K562 (cell line): ENCODE measurements around the gene IFI27L2. TPM values are rescaled to one million over a fixed set of nuclear protein-coding genes. Genes with fewer than 3 reads are reported as not detected.

Experiments used
- ARHGAP35 ChIP-seq: fragments of 450-650 bp; IDR thresholded peaks from 2 replicates; pipeline ENCODE4 v1.6.1; 2018; ENCODE audit not compliant: partially characterized antibody
- BCLAF1 ChIP-seq, 2 experiments: fragments of 450-650 bp in 1 of 2; IDR thresholded peaks; 2 replicates each; pipeline ENCODE4 v1.6.1; 2011 to 2017; ENCODE audit warnings: low read depth in 2 of 2, antibody characterized with exemption in 1 of 2, borderline replicate concordance in 1 of 2, low read length in 1 of 2, mild to moderate bottlenecking in 1 of 2, mixed read lengths in 1 of 2; ENCODE audit not compliant: control insufficient read depth in 1 of 2
- CBX8 ChIP-seq: fragments of 200-600 bp; sonication (generic); IDR thresholded peaks from 2 replicates; pipeline ENCODE4 v1.6.1; 2012; ENCODE audit warnings: borderline replicate concordance, mixed run types, low read depth, mild to moderate bottlenecking, moderate library complexity, mixed read lengths, low read length, control low read depth, inconsistent platforms; ENCODE audit not compliant: poor library complexity, severe bottlenecking; ENCODE audit errors: extremely low read depth
- CTBP1 ChIP-seq: fragments of 450-650 bp; IDR thresholded peaks from 2 replicates; pipeline ENCODE4 v1.6.1; 2016; ENCODE audit warnings: borderline replicate concordance
- ETV6 ChIP-seq, 3 experiments: fragments of 150-350 bp in 1 of 3; sonication (generic) in 1 of 3; formaldehyde crosslinking in 1 of 3; IDR thresholded peaks; 2 replicates each; pipeline versions ENCODE4 v1.6.1 to v1.8.0; 2014 to 2022; ENCODE audit warnings: borderline replicate concordance in 2 of 3, low read depth in 2 of 3, antibody characterized with exemption in 1 of 3, low read length in 1 of 3, mild to moderate bottlenecking in 1 of 3, missing genetic modification reagents in 1 of 3
- HDAC8 ChIP-seq: fragments of 450-650 bp; IDR thresholded peaks from 2 replicates; pipeline ENCODE4 v1.6.1; 2016; ENCODE audit warnings: mild to moderate bottlenecking, missing genetic modification characterization, moderate library complexity, missing compliant biosample characterization
- HINFP ChIP-seq: fragments of 450-650 bp; conservative IDR thresholded peaks from 2 replicates; pipeline ENCODE4 v1.6.1; 2016; ENCODE audit warnings: missing genetic modification characterization, low read depth, mild to moderate bottlenecking, control low read depth, missing compliant biosample characterization
- HOXB6 ChIP-seq: fragments of 250-450 bp; sonication (Bioruptor Pico); IDR thresholded peaks from 2 replicates; pipeline ENCODE4 v1.5.1; 2022; ENCODE audit warnings: mild to moderate bottlenecking, borderline replicate concordance
- IRF9 ChIP-seq: fragments of 450-650 bp; IDR thresholded peaks from 2 replicates; pipeline ENCODE4 v1.6.1; 2016; ENCODE audit warnings: missing biosample characterization, missing genetic modification characterization
- MIER1 ChIP-seq: fragments of 450-650 bp; IDR thresholded peaks from 2 replicates; pipeline ENCODE4 v1.6.1; 2016; ENCODE audit warnings: antibody characterized with exemption, mild to moderate bottlenecking, low read depth
- NR4A1 ChIP-seq, 2 experiments: fragments of 250-450 bp in 1 of 2; fragments of 450-650 bp in 1 of 2; sonication (Bioruptor Pico) in 1 of 2; IDR thresholded peaks; 2 replicates each; pipeline versions ENCODE4 v1.4.0 to v1.6.1; 2016 to 2020; ENCODE audit warnings: mild to moderate bottlenecking in 2 of 2, missing compliant biosample characterization in 1 of 2, missing genetic modification characterization in 1 of 2, moderate library complexity in 1 of 2
- SOX6 ChIP-seq: fragments of 450-650 bp; IDR thresholded peaks from 2 replicates; pipeline ENCODE4 v1.6.1; 2014; ENCODE audit warnings: mild to moderate bottlenecking
- ZBTB5 ChIP-seq: fragments of 450-650 bp; IDR thresholded peaks from 2 replicates; pipeline ENCODE4 v1.6.1; 2017; ENCODE audit warnings: antibody characterized with exemption
- ZNF174 ChIP-seq: fragments of 250-450 bp; sonication (Bioruptor Pico); IDR thresholded peaks from 2 replicates; pipeline ENCODE4 v1.4.0; 2020; ENCODE audit warnings: mild to moderate bottlenecking
- ZNF384 ChIP-seq: IDR thresholded peaks from 2 replicates; pipeline ENCODE4 v1.6.1; 2012; ENCODE audit warnings: low read depth, low read length, improper control_type of control experiment
- ZNF436 ChIP-seq: fragments of 250-450, 450-650 bp; sonication (Bioruptor Pico); formaldehyde crosslinking; IDR thresholded peaks from 2 replicates; pipeline ENCODE4 v1.7.0; 2020; ENCODE audit warnings: mild to moderate bottlenecking
- ZNF583 ChIP-seq: fragments of 250-450 bp; sonication (Bioruptor Pico); IDR thresholded peaks from 2 replicates; pipeline ENCODE4 v1.4.0; 2020
- ZNF764 ChIP-seq: fragments of 250-450 bp; sonication (Bioruptor Pico); IDR thresholded peaks from 2 replicates; pipeline ENCODE4 v1.4.0; 2020; ENCODE audit warnings: low read depth, mild to moderate bottlenecking, moderate library complexity
- ZZZ3 ChIP-seq: fragments of 450-650 bp; IDR thresholded peaks from 2 replicates; pipeline ENCODE4 v1.6.1; 2016; ENCODE audit warnings: antibody characterized with exemption, mild to moderate bottlenecking, moderate library complexity
- polyA plus RNA-seq, 8 experiments: library from polyadenylated mRNA; depleted of rRNA in 4 of 8; stranded (reverse) in 5 of 8; unstranded in 3 of 8; fragments of >200 nt; fragmentation: Nextera tagmentation in 2 of 8; fragmentation: Illumina TruSeq in 1 of 8; extraction: Ambion mirVana in 2 of 8; extraction: Trizol in 1 of 8; gene quantifications; 2 replicates each; pipeline versions ENCODE4 v1.2.1 to v1.2.3, GENCODE V29; 2011 to 2014; ENCODE audit warnings: inconsistent platforms in 1 of 8, missing spikeins in 1 of 8
- total RNA-seq, 7 experiments: library from RNA; depleted of rRNA in 6 of 7; stranded (reverse); fragments of >200 nt in 6 of 7; fragmentation: Illumina TruSeq in 2 of 7; extraction: Trizol in 2 of 7; gene quantifications; 2 replicates each; pipeline versions ENCODE4 v1.2.1 to v1.2.3, GENCODE V29; 2011 to 2021; ENCODE audit warnings: low replicate concordance in 1 of 7

IFI27L2 gene
- total and polyA plus RNA-seq, 9 of the 15 experiments (the other 6 are each of a cell fraction or from before 2014, with no cell fraction given), result 1.0 to 9.3 (median 4.1) TPM

- TF ChIP-seq NR4A1 (CRISPR knock-in tag; IDR thresholded peaks at IDR 0.05) (no peak), NR4A1 (tag; IDR thresholded peaks at IDR 0.05) (no peak), CBX8 (no peak), ZNF583 (CRISPR knock-in tag) (no peak), IRF9 (tag) (no peak), HINFP (tag) (no peak), ZBTB5 (no peak), ZZZ3 (no peak), ARHGAP35 (no peak), SOX6 (no peak), ZNF174 (CRISPR knock-in tag) (no peak), MIER1 (no peak), ZNF384 (no peak), ZNF764 (no peak), ETV6 (IDR thresholded peaks at IDR 0.05; ENCODE audit: borderline replicate concordance in 1 of 2, low read depth in 2 of 2, low read length in 1 of 2) (no peak), ETV6 (CRISPR knock-in tag; IDR thresholded peaks at IDR 0.05; ENCODE audit: borderline replicate concordance) (no peak), HDAC8 (tag) (no peak), ZNF436 (CRISPR knock-in tag) (no peak), HOXB6 (CRISPR knock-in tag) (no peak), CTBP1 (no peak), BCLAF1 (IDR thresholded peaks at IDR 0.05; ENCODE audit: borderline replicate concordance in 1 of 2, control insufficient read depth in 1 of 2, low read depth in 2 of 2, low read length in 1 of 2) (no peak)
Observed at GRCh38 chr14:94080621-94081385, 48.6 kb downstream of the IFI27L2 start, which contains the start of the genes DDX24 and IFI27L1 (continued).
